Measurements from ENCODE around the gene TMEM63B.
A peak's percentile ranks its signal among the peaks of the same experiment; 100 is the strongest.

The TMEM63B gene

GRCh38 chr6:44156494-44157151, 29.3 kb downstream of the TMEM63B start:
- TF ChIP-seq ZFP30 (CRISPR knock-in tag; IDR thresholded peaks at IDR 0.05) (no peak), TOX (CRISPR knock-in tag; IDR thresholded peaks at IDR 0.05; ENCODE audit: borderline replicate concordance) (no peak), ARNTL (CRISPR knock-in tag; IDR thresholded peaks at IDR 0.05; ENCODE audit: borderline replicate concordance, low read depth) (no peak), BACH2 (CRISPR knock-in tag; IDR thresholded peaks at IDR 0.05; ENCODE audit: borderline replicate concordance) (no peak), TSHZ2 (CRISPR knock-in tag; IDR thresholded peaks at IDR 0.05) (no peak)
- TF ChIP-seq, protein P1, sequence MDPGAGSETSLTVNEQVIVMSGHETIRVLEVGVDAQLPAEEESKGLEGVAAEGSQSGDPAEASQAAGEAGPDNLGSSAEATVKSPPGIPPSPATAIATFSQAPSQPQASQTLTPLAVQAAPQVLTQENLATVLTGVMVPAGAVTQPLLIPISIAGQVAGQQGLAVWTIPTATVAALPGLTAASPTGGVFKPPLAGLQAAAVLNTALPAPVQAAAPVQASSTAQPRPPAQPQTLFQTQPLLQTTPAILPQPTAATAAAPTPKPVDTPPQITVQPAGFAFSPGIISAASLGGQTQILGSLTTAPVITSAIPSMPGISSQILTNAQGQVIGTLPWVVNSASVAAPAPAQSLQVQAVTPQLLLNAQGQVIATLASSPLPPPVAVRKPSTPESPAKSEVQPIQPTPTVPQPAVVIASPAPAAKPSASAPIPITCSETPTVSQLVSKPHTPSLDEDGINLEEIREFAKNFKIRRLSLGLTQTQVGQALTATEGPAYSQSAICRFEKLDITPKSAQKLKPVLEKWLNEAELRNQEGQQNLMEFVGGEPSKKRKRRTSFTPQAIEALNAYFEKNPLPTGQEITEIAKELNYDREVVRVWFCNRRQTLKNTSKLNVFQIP (CRISPR knock-in tag; IDR thresholded peaks at IDR 0.05; ENCODE audit: borderline replicate concordance, low read depth): no peak
- ATAC-seq: no peak

GRCh38 chr6:44157152-44157521, 29.8 kb downstream of the TMEM63B start:
- ATAC-seq: no peak
- TF ChIP-seq ISL1 (CRISPR knock-in tag; IDR thresholded peaks at IDR 0.05) (no peak), TOX (CRISPR knock-in tag; IDR thresholded peaks at IDR 0.05; ENCODE audit: borderline replicate concordance) (no peak), ARNTL (CRISPR knock-in tag; IDR thresholded peaks at IDR 0.05; ENCODE audit: borderline replicate concordance, low read depth) (no peak)

- no peak for ATAC-seq
- TF ChIP-seq TOX (CRISPR knock-in tag; IDR thresholded peaks at IDR 0.05; ENCODE audit: borderline replicate concordance): no peak
- no peak for TF ChIP-seq ESRRG (CRISPR knock-in tag; IDR thresholded peaks at IDR 0.05)
- TF ChIP-seq RARB (CRISPR knock-in tag; IDR thresholded peaks at IDR 0.05): no peak
- no peak for TF ChIP-seq ZFP30 (CRISPR knock-in tag; IDR thresholded peaks at IDR 0.05)
- no peak for TF ChIP-seq ISL1 (CRISPR knock-in tag; IDR thresholded peaks at IDR 0.05)
- no peak for TF ChIP-seq TCF4 (CRISPR knock-in tag; IDR thresholded peaks at IDR 0.05; ENCODE audit: borderline replicate concordance)
- no peak for TF ChIP-seq ZNF8 (CRISPR knock-in tag; IDR thresholded peaks at IDR 0.05)
- TF ChIP-seq SNAI2 (CRISPR knock-in tag; IDR thresholded peaks at IDR 0.05): no peak
Observed at GRCh38 chr6:44158770-44159228, 31.4 kb downstream of the TMEM63B start, which contains the start of gene CAPN11. Gene CAPN11 (plus strand): TSS chr6:44158820. CDS start chr6:44158849, 29 bp downstream.

DNA sequence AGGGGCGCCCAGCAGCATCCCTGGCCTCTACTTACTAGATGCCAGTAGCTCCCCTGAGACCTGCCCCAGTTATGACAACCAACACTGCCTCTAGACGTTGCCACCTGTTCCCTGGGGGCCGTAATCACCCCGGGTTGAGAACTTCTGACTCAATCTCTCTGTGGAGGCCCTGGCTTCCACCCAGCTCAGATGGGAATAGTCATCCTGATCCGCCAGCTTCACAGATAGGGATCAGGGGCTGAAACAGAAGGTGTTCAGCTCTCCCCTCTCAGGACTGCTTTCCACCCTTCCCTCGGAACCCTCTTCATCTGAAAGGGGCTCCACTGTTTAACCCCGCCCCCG, 34.6 kb downstream of the TMEM63B start:
- peak; percentile 19; the same call in 2 of the 3 replicates for ATAC-seq
- TF ChIP-seq ZFP30 (CRISPR knock-in tag; IDR thresholded peaks at IDR 0.05): no peak
- TF ChIP-seq BACH2 (CRISPR knock-in tag; IDR thresholded peaks at IDR 0.05; ENCODE audit: borderline replicate concordance): no peak
- no peak for TF ChIP-seq TOX (CRISPR knock-in tag; IDR thresholded peaks at IDR 0.05; ENCODE audit: borderline replicate concordance)
- no peak for TF ChIP-seq ZNF70 (CRISPR knock-in tag; IDR thresholded peaks at IDR 0.05)
- TF ChIP-seq OSR1 (CRISPR knock-in tag; IDR thresholded peaks at IDR 0.05): no peak
- TF ChIP-seq ZNF8 (CRISPR knock-in tag; IDR thresholded peaks at IDR 0.05): no peak
- TF ChIP-seq RARB (CRISPR knock-in tag; IDR thresholded peaks at IDR 0.05): no peak
- TF ChIP-seq ZC3H10 (CRISPR knock-in tag; IDR thresholded peaks at IDR 0.05): no peak
- no peak for TF ChIP-seq PPARA (CRISPR knock-in tag; IDR thresholded peaks at IDR 0.05; ENCODE audit: borderline replicate concordance)
- no peak for TF ChIP-seq CSDC2 (CRISPR knock-in tag; IDR thresholded peaks at IDR 0.05)
- no peak for TF ChIP-seq TSHZ2 (CRISPR knock-in tag; IDR thresholded peaks at IDR 0.05)
- TF ChIP-seq, protein P1 (CRISPR knock-in tag; IDR thresholded peaks at IDR 0.05; ENCODE audit: borderline replicate concordance, low read depth): no peak
- no peak for TF ChIP-seq ZNF565 (CRISPR knock-in tag; conservative IDR thresholded peaks at IDR 0.05; ENCODE audit: low read depth)
- TF ChIP-seq, protein P2, sequence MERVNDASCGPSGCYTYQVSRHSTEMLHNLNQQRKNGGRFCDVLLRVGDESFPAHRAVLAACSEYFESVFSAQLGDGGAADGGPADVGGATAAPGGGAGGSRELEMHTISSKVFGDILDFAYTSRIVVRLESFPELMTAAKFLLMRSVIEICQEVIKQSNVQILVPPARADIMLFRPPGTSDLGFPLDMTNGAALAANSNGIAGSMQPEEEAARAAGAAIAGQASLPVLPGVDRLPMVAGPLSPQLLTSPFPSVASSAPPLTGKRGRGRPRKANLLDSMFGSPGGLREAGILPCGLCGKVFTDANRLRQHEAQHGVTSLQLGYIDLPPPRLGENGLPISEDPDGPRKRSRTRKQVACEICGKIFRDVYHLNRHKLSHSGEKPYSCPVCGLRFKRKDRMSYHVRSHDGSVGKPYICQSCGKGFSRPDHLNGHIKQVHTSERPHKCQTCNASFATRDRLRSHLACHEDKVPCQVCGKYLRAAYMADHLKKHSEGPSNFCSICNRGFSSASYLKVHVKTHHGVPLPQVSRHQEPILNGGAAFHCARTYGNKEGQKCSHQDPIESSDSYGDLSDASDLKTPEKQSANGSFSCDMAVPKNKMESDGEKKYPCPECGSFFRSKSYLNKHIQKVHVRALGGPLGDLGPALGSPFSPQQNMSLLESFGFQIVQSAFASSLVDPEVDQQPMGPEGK (CRISPR knock-in tag; IDR thresholded peaks at IDR 0.05; ENCODE audit: borderline replicate concordance): no peak
- TF ChIP-seq CREB5 (CRISPR knock-in tag; IDR thresholded peaks at IDR 0.05; ENCODE audit: low read depth): no peak
- no peak for TF ChIP-seq ZFP3 (CRISPR knock-in tag; IDR thresholded peaks at IDR 0.05)

Measured in SK-N-SH treated with all-trans-retinoic acid at 6 μM for 48 hours (cell line).